NCI-H69 (cell line): ENCODE measurements around the gene PRODH2.

Experiments
- DNase-seq: peaks from one replicate; lab custom pipeline; 2025; lab: John Stamatoyannopoulos, UW

PRODH2 gene

DNA sequence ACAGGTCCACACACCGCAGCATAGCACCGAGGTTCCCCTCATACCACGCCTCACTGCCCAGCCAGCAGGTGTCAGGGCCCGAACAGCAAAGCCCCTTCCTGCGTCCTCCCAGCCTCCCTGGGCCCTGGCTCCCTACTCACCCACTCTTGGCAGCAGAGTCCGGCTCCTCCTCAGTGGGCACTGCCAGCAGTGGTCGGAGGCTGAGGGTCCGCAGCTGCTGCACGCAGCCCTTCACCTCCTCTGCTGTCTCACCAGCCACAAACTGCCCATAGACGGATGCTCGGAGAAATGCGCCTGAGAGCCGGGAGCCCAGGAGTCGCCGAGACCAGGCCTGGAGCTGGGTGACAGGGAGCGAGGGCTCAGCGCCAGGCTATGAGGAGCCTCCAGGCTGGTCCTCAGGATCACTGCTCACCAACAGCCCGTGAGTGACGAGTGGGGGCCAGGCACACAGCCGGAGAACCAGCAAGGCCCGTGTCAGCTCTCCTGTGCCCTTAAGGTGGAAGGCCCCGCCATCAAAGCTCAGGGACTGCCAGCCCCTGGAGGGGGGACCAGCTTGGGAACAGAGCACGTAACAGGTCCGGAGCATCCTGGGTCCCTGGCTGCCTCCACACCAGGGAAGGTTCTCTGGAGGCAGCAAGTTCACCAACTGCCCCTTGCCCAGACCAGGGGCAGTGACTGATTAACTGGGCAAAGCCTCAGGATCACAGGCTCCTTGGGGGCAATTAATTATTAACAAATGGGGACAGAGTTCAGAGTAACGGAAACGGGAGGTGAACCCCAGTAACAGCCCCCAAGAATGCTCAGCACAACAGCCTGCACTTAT, at the start of gene PRODH2:
TSS of gene PRODH2 (minus strand) at position 626 of the 823 bp plus-strand sequence. CDS start at position 586, 40 bp downstream.
- no peak for DNase-seq

DNA sequence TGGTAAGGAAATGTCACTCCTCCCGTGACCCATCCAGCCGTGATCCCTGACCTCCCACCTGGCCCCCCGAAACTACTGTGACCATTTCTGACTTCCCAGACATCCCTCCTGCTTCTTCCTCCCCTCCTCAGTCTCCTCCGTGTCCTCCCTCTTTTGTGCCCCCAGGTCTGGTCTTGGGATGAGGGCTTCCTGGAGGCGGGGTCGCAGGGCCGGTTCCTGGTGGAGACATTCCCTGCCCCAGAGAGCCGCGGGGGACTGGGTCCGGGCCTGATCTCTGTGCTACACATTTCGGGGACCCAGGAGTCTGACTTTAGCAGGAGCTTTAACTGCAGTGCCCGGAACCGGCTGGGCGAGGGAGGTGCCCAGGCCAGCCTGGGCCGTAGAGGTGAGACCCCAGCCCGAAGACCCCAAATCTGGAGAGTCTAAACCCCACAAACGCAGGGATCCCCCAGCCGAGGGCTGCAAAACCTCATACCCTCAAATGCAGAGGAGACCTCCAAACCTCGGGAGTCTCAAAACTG, 49.1 kb upstream of the PRODH2 start:
- DNase-seq, result no peak

DNA sequence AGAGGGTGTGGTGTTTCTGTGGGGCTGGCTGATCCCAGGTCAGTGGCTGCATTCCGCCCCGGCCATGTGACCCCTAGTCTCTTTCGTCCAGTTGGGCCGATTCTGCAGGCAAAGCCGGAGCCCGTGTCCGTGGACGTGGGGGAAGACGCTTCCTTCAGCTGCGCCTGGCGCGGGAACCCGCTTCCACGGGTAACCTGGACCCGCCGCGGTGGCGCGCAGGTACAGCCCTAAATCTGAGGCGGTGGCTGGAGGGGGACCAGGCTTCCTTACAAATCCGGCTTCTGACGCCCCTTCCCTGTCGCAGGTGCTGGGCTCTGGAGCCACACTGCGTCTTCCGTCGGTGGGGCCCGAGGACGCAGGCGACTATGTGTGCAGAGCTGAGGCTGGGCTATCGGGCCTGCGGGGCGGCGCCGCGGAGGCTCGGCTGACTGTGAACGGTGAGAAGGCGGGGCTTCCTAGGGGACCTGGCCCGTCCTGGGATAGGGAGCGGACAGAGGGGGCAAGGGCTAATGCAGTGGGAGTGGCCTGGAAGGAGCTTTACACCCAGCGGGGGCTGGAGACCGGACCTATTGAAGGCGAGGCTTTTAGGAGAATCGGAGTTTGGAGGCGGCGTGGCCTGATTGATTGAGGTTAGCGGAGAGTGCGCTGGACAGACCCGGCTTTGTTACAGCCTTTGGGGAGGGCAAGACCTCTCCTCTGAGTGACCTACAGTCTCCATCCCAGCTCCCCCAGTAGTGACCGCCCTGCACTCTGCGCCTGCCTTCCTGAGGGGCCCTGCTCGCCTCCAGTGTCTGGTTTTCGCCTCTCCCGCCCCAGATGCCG, 48.4 kb upstream of the PRODH2 start:
- DNase-seq, result no peak

GRCh38 chr19:35860436-35860817, 47.8 kb upstream of the PRODH2 start:
- no peak for DNase-seq

DNA sequence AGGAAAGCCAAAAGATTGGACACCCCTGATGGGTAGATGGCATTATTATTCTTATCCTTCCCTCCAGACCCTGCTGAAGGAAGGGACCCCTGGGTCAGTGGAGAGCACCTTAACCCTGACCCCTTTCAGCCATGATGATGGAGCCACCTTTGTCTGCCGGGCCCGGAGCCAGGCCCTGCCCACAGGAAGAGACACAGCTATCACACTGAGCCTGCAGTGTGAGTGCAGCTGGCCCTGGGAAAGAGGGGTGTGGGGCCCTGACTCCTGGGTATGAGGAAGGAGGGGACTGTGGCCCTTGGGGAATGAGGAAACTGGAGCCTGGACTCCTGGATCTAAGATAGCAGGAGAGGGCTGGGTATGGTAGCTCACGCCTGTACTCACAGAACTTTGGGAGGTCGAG, 46.8 kb upstream of the PRODH2 start:
- DNase-seq, result peak; percentile 15

GRCh38 chr19:35858311-35858710, 45.7 kb upstream of the PRODH2 start:
- no peak for DNase-seq

DNA sequence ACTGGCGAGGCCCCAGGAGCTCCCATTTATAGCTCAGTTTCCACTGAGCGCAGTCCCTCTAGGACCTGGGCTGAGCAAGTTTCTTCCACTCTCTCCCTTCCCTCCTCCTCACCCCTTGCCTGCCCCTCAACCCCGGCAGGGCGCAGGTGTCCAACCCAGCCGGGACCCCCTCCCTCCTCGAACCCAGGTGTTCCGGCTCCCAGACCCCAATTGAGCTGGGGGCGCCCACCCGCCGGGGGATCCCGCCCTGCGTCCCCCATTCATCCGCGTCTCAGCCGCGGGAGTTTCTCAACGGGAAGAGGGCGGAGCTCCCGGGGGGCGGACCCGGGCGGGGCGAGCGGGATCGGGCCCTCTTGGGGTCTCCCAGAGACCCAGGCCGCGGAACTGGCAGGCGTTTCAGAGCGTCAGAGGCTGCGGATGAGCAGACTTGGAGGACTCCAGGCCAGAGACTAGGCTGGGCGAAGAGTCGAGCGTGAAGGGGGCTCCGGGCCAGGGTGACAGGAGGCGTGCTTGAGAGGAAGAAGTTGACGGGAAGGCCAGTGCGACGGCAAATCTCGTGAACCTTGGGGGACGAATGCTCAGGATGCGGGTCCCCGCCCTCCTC, 44.0 kb upstream of the PRODH2 start, which contains the start of gene KIRREL2:
TSS of gene KIRREL2 (plus strand) at position 366 of the 604 bp plus-strand sequence. CDS start at position 575, 209 bp downstream.
- peak; percentile 59 for DNase-seq

DNA sequence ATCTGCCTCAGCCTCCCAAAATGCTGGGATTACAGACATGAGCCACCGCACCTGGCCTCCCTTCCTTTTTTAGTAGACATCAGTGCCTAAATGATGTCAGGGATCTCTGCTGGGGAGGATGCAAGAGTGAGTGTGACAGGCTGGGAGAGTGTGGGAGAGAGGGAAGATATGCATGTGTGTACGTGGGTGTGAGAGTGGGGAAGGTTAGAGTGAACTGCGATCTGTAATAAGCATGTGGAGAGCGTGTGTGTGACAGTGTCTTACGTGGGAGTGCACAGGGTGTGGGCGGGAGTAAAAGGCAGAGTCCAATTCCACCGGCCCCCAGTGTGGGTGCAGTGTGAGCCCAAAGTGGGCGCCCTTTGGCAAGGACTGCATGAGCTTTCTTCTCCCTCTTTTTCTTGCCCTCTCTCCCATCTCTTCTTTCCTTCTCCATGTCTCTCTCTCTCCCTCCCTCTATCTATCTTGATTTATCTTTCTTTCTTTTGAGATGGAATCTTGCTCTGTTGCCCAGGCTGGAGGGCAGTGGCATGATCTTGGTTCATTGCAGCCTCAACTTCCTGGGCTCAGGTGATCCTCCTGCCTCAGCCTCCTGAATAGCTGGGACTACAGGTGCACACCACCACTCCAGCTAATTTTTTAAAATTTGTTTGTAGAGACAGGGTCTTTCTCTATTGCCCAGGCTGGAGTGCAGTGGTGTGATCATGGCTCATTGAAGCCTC, 40.6 kb upstream of the PRODH2 start:
- DNase-seq, result no peak

GRCh38 chr19:35852029-35852780, 39.6 kb upstream of the PRODH2 start, which contains the start of gene NPHS1:
Gene NPHS1 (minus strand): TSS chr19:35852504. CDS start chr19:35851837, 667 bp downstream.
- no peak for DNase-seq

DNA sequence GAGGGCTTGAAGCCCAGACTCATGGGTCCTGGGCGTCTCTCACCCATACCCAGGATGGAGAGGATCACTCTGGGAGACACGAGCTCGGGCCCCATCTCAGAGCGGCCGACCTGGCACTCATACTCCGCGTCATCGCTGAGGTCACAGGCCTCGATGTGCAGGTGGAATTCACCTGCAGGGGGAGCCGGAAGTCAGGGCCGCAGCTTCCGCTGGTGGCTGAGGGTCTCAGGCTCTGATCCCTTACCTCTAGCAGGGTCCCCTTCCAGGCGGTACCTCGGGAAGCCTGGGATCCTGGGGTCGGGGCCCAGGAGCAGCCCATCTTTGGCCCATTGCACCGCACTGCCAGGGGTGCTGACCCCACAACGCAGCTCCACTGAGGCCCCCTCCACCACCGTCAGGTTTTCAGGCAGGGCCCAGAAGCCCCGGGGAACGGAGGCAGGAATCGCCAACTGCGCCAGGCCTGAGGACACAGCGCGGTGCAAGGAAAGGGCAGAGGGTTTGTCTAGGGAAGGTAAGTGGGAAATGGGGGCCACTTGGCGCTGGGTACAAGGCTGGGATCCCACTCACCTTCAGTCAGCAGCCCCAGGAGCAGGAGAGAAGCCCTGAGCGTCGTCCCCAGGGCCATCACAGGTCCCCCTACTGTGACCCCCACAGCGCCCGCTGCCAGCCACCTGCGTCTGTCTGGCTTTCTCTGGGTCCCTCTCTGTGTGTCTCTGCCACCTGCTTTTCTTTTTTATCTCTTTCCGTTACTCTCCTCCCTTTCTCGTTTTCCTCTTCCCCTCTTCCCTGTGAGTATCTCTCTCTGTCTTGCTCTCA, 38.8 kb upstream of the PRODH2 start:
- DNase-seq, result peak; percentile 52

DNA sequence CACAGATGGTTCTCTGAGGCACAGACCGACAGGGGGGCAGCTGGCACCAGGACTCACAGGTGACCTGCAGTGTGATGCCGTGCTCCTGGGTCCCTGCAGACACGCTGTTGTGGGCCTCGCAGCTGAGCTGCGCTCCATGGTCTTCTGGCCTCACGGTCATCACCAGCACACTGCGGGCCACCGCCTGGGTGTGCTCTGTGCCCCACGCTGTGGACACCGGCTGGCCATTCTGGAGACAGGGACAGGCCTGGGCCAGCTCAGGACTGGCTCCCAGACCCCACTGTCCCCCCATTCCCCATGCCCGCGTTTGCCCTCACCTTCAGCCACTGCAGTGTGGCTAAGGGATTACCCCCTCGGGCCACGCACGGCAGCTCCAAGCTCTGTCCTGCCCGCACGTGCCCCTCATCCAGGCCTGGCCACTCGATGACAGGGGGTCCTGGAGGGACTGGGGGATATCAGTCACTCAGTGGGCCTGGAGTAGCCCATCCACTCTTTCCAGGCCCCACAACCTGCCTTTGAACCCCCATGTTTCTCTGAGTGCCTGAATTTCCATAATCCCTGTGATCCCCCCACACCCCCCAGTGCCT, 36.4 kb upstream of the PRODH2 start:
- DNase-seq, result no peak

- no peak for DNase-seq
Measured at GRCh38 chr19:35848486-35848885, 35.8 kb upstream of the PRODH2 start.

GRCh38 chr19:35847911-35848310, 35.3 kb upstream of the PRODH2 start:
- DNase-seq, result no peak

DNA sequence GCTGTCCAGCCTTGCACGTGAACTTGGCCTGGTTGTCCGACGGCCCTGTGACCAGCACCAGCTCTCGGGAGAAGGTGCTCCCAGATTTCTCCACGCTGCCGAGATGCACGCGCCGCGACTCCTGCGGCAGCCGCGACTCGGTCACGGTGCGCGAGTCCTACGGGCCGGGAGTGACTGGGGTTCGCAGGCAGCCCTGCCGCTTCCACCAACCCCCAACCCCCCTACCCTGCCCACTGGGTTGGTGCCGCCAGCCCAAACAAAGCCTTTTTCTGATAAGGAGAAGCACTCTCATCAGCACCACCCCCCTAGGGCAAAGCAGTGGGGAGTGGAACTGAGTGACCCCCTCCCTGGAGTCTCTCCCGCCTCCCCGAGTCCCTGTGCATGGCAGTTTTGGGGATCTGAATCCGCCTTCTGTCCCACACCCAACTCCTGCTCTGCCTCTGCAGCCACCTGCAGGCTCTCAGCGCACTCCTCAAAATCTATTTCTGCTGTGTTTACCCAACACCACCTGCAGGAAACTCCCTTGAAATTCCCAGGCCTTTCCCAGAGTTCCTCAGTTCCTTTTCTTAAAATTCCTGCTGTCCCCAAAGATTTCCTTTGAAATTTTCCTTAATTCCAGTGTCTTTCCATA, 33.5 kb upstream of the PRODH2 start:
- peak; percentile 63 for DNase-seq

DNA sequence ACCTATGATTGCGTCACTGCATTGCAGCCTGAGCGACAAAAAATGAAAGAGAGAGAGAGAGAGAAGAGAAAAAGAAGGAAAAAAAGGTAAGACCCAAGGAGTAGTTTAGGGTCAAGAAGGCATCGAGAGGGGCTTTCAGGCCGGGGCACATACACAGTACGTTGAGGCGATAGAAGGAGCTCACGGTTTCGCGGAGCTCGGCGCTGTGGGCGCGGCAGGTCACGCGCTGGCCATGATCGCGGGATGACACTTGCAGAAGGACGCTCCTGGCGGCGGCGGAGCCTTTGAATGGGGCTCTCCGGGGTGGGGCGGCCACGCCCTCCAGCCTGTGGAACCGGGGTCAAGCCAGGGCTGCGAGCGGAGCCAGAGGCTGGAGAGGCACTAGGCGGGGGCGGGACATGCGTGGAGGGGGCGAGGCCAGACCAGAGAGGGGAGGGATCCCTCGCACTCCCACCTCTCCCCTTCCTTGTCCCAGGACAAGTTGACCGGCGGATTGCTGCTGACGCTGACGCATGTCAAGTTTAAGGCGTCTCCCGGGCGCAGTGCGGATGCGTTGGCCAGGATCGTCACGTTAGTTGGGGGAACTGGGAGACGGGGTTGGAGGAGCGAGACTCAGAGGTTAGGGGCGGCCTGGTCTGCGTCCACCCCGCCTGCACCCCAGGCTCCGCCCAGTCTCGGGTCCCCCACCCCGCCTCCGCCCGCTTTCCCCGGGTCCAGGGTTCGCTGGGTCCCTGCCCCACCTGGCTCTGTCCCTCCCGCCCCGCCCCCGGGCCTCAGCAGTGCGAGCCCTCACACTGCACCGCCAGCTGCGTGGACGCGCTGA, 32.8 kb upstream of the PRODH2 start:
- DNase-seq, result peak; percentile 66

DNA sequence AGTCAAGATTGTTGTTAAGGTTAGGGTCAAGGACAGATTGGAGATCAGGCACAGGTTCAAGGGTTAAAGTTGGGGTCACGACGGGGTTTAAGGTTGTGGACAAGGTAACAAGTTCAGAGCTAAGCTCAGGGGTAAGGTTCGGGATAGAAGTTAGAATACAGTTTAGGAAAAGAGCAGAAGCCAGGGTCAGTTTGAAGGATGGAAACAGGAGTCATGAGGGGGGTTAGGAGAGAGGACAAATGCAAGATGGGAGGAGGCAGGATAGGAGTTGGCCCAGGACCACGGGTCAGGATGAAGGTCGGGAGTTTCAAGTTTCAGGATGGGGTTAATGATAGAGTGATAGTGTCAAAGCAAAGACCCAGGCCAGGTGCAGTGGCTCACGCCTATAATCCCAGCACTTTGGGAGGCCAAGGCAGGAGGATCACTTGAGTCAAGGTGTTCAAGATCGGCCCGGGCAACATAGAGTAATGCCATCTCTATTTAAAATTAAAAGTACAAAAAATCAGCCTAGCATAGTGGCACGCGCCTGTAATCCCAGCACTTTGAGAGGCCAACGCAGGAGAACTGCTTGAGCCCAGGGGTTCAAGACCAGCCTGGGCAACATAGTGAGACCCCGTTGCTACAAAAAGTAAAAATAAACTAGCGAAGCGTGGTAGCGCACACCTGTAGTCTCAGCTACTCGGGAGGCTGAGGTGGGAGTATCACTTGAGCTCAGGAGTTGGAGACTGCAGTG, 32.0 kb upstream of the PRODH2 start:
- no peak for DNase-seq

DNA sequence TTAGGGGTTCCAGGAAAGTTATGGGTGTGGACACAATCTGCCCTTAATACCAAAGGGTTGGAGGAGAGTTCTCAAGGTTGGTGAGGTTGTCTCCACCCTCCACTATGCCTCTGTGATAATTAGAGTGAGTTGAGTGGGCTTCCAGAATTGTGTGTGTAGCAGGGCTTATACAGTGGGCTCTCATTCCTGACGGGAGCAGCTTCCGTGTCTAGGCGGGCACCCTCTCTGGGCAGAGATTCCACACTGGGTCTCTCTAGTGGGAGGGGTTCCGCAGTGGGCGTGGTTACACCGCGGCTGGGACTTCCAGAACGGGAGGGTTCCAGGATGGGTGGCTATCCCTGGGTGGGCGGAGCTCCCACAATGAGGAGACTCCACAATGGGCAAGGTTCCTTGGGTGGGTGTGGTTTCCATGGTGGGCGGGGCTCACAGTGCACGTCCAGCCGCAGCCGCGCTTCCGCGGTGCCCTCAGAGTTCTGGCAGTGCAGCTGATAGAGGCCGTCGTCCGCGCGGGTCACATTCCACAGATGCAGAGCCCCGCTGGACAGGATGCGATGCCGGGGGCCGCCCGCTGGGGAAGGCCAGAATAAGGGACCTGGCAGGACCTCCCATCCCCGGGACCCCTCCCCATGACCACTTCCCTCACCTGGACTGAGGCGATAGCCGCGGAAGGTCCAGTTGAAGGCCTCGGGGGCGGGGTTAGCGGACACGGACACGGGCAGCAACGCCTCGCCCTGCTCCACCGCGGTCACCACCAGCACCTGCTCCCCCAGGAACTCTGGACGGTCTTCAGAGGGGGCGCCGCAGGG, 31.2 kb upstream of the PRODH2 start:
- peak; percentile 15 for DNase-seq
